CD4-positive, alpha-beta T cell treated with Interleukin-6 at 100 ng/mL for 8 hours (primary cell): ENCODE measurements around the gene ZCWPW2.
A peak's percentile ranks its signal among the peaks of the same experiment; 100 is the strongest.

Source experiments
- DNase-seq: peaks from one replicate; pipeline ENCODE4 v3.0.0-alpha.2; 2020; ENCODE audit warnings: mixed read lengths, low spot score

Gene ZCWPW2, protein sequence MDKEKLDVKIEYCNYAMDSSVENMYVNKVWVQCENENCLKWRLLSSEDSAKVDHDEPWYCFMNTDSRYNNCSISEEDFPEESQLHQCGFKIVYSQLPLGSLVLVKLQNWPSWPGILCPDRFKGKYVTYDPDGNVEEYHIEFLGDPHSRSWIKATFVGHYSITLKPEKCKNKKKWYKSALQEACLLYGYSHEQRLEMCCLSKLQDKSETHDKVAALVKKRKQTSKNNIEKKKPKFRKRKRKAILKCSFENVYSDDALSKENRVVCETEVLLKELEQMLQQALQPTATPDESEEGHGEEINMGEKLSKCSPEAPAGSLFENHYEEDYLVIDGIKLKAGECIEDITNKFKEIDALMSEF

DNA sequence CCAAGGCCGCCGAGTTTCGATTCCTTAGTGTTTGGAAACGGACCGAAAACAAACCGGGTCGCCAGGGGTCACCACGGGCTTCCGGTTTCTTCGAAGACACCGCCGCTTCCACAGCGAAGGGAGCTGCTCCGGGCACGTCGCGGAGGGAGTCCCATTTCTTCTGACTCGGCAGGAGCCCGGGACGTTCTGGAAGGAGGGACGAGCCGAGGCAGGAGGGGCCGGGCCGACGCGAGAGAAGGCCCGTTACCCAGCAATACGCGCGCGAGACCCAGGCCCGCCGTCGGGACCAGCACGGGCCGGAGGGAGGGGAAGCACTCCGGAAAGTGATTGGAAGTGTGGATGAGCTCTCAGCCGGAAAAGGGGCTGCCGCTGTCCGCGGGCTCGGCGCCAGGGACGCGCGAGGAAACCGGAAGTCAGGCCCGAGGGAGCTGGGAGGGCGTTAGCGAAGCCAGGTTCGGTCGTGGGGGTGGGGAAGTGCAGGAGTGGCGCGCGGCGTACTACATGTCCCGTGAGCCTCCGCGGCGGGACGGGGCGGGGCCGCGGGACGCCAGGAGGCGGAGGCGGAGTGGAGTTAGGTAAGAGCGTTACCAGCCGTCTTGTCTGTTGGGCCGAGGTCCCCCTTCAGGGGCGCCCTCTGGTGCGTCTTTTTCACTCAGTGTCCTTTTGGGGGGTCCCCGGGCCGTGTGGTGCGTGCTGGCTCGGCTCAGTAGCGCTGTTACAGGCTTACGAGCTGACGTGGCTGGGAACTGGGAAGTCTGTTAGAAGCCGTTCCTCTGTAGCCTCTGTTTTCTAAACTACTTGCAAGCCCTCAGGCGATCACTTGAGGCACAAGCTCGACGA is at the start of gene ZCWPW2, which contains the start of gene AZI2:
Gene ZCWPW2, plus strand, starts transcription at position 93 of the 840 bp plus-strand sequence. CDS start 64,348 bp downstream, outside the sequence.
Gene AZI2, minus strand, starts transcription at position 196 of the 840 bp plus-strand sequence. CDS start 8,207 bp downstream, outside the sequence.
- DNase-seq, result peak; percentile 87

DNA sequence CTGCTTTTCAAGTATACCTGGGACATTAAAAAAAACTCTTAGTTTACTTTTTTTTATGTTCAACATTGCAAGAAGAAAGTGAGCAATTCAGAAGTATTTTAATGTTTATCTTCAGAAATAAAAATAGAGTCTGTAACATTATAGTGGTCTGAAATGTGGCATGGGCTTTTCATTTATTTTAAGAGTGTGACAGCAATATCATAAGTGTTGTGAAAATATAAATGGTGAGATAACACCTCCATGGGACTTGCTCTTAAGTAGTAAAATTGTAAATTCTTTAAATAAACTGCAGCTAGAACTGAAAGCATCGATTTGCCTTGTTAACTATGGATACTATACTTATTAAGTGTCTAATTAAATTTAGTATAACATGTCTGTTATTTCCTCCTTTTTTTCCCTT is 48.8 kb upstream of the ZCWPW2 start:
- no peak for DNase-seq

DNA sequence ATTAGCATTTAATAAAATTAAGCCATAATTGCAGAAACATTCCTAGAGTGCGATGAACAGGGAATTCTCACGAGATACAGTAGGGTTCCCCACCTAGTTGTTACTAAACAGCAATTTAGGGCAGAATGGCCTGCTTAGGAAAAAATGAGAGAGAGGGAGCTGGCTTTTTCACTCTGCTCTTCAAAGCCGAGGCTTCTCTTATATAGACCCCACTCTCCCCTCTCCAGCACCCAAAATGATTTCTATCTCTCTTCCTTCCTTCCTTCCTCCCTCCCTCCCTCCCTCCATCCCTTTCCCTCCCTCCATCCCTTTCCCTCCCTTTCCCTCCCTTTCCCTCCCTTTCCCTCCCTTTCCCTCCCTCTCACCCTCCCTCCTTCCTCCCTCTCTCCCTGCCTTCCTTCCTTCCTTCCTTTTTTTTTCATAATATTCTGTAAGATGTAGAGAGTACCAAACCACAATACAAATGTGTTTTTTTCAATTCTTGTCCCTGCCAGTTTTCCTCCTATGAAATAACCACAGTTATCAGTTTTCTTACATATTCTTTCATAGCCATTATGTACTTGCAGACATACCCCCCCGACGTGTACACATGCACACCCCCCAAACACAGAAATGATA is 48.1 kb upstream of the ZCWPW2 start:
- no peak for DNase-seq

DNA sequence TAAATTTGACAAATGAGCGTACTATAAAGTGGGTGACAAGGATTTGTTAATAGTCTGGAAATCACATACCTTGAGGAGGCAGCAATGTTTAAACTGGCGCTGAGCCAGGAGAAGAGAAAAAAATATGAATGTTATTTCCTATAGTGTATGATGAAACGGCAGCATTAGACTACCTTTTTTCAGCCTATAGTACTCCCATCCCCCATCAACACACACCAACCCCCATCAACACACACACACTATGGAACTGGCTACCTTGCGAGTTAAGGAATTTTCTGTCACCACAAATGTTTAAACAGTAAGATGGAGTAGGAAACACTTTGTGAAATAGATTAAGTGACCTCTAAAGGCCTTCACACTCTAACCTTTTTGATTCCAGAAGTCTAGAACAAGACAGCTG is 46.8 kb upstream of the ZCWPW2 start:
- no peak for DNase-seq

DNA sequence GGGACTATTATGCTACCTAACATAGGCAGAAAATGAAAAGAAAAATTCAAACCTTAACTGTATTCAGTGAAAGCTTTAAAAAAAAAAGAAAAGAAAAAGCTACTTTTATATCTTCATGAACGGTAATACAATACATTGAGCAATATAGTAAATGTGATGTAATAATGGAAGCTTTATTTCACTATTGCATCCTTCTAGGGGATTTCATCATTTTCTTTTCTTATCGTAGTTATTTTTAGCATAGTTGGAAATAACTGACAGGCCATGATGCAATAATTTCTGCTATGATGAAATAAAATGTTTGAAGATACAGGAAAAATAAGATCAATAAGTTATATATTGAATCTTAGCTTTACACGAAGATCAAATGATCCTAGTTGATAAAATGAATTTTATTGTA is 40.3 kb upstream of the ZCWPW2 start:
- no peak for DNase-seq

DNA sequence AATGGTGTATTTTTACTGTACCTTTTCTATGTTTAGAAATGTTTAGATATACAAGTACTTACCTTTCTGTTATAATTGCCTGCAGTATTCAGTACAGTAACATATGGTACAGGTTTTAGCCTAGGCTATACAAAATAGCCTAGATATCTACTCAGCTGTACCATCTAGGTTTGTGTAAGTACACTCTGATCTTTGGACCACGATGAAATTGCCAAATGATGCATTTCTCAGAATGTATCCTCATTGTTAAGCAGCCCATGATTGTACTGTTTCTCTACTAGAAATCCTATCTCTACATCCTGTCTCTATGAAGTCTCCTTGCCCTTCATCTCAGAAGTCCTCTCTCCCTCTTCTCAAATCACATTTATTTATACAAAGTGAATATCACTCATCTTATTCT is 32.8 kb upstream of the ZCWPW2 start:
- no peak for DNase-seq

DNA sequence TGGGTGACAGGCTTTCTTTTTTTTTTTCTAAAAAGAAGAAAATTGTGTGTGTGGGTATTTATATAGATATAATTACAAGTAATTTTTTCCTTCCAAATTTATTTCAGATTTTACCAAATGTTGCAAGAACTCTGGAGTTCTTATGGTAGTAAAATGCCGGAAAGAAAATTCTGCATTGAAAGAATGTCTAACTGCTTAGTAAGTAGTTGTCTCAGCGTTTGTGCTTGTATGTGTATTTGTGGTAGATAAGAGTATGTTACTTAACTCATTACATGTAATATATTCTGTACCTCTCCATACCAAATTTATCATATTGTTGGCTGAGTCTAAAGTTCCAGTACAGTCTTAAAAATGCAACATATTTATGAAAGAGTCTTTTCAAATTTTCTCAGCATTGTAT is 32.3 kb upstream of the ZCWPW2 start:
- DNase-seq, result no peak

DNA sequence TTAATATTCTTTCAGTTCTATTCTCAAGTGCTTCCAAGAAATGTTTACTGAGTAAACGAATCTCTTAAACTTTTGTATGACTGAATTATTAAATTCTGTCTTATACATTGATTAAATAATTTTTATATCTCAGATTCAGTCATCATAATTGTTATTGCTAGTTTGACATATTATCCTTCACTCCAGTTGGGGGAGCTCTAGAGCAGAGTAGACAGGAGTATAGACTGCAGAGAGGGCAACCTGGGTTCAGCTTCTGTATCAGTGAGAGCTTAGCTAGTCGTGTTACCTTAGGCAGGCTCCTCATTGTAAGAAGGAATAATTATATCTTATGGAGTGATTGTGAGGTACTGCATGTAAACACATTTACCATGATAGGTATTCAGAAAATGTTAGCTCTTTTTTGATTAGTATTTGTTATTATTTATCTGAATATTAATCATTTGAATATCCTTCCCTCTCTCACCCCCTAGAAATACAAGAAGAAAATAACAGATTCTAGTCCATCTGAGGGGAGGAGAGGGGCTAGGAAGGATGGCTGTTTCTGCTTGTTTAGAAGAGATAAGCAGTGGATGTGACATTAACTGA is 31.0 kb upstream of the ZCWPW2 start:
- DNase-seq, result peak; percentile 44

DNA sequence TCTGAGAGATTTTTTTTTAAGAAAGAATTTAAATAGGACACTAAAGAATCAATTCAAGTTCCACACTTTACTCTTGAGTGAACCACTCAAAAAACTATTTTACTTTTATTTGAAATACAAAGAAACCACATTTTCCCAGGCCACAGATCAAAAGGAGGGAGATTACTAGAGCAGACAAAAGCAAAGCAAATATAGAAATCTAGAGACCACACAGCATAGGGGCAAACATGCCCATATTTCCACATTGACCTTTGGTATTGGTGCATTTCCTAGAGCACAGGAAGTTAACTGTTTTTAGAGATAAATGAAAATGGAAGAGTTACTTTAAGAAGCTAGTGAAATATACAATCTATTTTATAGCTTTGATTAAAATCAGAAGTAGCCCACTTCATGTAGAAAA is 27.5 kb upstream of the ZCWPW2 start:
- no peak for DNase-seq

DNA sequence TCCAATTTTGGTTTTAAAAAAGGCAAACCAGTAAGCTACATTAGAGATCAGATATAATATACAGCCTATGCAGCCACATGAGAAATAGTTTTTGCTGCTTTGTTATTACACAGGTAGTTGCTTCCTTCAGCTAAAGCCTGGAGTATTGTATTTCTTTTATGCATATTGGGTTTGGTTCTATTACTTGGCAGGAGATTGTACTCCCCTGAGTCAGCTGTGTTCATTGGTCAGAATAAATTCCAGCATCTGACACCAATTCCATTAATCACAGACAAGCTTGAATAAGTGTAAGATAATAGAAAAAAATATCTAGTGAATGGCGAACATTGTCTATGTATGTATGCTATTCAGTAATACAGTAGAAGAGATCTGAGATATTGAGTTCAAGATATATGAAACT is 26.1 kb upstream of the ZCWPW2 start:
- DNase-seq, result no peak

DNA sequence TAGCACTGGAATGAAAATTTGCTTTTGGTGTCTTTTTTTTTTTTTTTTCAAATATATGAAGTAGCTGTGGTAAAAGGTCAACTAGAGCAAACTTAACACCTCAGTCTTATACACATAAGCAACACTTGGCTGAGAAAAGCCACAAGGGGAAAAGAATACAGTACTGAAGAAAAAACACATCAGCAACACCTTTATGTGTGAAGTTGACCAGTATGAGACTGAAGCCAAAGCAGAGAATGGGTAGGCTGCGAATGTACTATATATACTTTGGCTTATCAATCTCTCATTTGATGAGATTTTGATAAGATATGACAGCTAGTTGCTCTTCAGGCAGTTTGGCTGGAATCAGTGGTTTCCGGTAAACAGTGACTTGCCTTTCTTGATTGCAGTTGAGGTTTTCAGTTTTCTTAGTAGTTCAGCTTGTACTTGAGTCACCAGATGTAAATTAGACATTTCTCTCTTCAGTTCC is 22.0 kb upstream of the ZCWPW2 start:
- DNase-seq, result peak; percentile 55

DNA sequence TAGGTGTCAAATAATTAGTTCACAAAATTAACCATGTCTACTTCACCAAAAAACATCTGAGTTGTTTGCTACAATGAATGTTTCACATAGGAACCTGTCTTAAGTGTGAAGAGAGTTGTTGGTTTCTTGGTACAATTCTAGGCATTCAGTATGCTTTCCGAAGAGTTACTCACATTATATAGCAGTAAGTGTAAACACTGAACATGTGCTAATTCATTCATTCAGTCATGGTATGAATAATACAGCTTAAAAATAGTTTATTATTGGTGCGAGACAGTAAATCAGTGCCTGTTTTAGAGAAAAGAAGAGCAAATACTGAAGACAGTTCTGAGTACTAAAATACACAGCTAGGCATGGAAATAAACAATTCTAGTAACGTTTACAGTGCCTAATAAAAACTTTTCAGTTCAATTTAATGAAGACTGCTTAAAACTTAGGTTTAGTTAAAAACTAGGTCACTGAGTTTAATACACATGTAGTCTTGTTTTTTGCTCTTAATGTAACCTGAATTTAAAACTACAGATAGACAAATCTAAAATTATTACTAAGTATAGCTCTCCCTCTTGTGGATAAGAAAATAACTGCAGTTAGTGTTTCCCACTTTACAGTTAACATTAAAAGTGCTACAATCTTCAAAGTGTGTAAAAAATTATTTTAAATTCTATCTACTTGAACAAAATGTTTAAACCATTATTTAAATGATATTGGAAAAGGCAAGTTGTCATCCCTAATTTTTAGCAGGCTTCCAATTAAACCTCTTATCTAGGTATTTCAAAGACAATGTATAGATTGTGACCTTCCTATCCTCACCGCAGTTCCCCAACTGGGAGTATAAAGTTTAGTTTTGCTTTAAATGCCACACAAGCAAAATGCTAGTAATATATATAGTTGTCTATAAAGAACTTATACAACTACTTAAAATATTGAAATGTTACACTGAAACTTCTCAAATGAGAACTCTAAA is 20.1 kb upstream of the ZCWPW2 start:
- DNase-seq, result peak; percentile 37

DNA sequence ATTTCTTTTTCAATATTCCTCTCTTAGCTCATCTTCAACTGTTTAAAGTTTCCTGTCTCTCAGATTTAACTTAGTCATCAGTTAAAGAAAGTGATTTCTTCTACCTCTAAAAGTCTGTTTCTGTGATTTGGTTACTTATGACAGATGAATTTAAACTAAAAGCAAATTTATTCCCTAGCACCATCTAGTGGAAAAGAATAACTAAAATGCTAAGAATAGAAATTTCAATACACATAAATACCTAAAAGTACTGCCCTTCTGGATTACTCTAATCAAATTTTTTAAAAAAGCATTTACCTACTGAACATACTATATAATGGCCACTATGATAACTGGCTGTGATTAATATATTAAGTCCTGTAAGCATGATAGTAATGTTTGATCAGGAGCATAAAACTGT is 14.0 kb upstream of the ZCWPW2 start:
- DNase-seq, result no peak

DNA sequence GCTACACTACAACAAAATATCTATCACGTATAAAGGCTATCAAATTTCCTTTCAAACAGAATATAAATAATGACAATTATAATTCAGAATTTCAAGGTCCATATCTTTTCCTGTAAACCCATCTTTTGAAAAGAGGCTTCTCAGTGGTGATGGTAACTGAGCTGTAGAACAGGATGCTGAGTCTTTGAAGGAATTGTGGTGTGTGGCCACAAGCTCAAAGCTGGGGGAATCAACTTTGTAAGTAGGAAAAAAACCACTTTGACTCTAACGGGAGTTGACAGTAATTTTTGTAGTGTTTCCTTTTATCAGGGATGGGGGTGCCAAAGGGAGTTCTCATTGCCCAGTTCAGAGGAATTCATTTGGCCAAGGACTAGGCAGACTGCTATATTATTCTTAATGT is 13.3 kb upstream of the ZCWPW2 start:
- no peak for DNase-seq

DNA sequence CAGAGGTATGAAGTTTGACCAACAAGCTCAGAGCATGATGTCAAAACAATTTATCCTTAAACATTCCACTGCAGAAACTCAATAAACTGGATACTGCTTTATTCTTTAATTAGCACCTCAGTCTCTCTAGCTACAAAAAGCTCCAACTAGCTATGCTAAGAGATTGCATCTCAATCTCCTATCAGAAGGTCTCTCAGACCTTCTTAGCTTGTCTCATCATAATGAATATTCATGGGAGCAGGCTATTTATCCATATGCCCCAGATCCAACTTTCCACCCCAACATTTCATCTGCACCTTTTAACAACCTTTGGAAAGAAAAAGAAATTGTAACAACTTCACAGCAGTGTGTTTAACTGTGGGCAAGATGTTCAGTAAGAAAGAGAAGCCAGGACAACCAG is 11.3 kb upstream of the ZCWPW2 start:
- no peak for DNase-seq

DNA sequence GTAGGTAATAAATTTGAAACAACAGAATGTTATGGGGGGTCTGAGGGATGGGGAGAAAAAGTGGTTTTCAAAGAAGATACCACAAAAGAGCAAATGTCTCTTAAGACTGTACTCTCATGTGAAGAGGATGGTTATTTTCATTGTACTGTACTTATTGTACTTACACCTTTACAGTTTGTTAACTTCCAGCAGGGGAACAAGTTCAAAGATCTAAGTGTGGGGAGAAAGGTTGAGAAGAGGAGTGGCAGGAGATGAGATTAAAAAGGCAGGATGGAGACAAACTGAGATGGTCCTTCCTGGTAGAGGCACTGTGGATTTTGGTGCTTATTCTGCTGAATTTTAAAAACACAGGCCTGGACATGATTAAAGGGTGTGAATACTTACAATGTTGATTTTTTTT is 5.4 kb upstream of the ZCWPW2 start:
- DNase-seq, result no peak

DNA sequence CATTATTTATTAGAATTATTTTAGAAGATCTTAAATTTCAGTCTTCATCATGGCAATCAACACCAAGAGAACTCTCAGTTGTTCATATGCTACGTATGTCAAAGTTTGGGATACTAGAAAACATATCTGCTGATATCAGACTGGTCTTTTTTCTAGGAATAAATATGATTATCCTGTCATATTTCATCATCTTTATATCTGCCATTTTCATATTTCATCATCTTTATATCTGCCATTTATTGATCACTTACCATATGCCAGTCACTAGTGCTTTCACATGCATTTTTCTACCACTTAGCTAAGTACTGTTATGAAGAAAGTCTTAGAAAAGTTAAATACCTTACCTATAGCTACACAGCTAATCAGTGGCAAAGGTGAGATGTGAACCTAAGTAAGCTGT is 2.8 kb upstream of the ZCWPW2 start:
- no peak for DNase-seq

DNA sequence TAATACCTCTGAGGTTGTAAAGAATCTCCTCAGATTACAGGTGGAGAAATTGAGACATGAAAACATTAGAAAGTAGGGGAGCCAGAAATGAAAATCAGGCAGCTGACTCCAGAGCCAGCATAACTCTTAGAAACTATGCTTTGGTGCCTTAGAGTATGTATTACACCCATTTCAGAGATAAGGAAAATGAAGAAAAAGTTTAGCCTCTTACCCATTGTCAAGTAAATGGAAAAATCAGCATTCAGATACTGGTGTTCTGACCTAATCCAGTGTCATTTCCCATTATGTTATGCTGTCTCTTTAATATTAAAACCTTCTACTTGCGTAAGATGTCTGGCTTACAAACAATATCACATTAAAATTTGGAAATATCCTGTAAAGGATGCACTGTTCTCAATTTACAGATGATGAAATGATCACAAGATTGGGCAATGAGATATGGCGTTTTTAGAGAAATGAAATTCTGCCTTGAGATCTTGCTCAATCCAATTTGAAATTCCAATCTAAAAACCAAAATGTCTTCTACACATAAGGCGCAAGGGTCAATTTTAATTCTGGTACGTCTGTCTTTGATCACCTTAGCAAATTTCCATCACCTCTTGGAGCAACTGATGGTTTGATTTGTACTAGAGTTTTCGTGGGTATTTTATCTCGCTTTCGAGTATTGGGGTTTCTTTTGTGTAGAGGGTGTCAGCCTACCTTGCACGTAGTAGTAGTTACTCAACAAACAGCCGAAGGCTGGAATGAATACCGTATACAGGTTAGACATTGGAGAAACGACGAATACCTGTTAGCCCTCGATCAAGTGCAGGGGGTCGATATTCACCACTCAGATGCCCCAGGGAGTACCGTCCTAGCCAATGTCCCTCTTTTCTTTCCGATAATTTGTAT is 902 bp upstream of the ZCWPW2 start:
- no peak for DNase-seq

DNA sequence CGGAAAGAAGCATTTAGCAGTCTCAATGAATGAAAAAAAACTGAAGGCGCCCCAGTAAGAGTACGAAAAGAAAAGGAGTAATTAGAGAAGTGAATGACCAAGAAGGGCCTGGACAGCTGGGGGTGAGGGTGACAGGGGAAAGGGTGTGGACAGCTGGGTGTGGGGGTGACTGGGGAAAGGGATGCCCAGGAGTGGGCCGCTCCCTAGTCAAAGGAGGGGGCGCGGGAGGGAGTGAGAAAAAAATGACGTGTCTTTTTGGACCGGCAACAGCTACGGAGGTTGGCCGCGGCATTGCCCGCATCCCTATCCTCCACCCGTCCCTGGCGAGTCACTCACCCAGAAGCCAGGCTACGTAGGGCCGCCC is 274 bp upstream of the ZCWPW2 start:
- DNase-seq, result no peak

DNA sequence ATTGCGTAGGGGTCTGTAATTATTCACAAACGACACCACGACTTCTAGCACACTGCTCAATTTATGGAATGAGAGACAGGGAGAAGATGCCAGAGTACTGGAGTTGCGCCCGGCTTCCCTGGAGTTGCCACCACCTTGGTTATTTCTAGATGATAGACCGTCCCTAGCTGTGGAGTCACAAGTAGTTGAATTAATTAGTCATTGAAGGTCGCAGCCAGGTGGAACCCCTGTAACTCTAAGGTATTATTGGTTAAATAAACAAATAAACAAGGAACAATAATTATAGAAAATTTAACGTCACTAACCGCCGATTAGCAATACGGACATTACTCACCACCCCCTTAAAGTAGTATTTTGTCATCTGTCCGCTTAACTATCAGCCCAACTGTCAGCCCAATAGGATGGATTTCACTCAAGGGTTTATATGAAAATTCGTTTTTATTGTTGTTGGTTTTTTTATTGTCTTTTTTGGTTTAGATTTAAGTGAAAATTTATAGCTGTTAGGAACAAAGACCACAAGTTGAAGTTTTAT is 1.0 kb downstream of the ZCWPW2 start:
- DNase-seq, result no peak
